ENCODE measurements around the gene ZNF462.

DNA sequence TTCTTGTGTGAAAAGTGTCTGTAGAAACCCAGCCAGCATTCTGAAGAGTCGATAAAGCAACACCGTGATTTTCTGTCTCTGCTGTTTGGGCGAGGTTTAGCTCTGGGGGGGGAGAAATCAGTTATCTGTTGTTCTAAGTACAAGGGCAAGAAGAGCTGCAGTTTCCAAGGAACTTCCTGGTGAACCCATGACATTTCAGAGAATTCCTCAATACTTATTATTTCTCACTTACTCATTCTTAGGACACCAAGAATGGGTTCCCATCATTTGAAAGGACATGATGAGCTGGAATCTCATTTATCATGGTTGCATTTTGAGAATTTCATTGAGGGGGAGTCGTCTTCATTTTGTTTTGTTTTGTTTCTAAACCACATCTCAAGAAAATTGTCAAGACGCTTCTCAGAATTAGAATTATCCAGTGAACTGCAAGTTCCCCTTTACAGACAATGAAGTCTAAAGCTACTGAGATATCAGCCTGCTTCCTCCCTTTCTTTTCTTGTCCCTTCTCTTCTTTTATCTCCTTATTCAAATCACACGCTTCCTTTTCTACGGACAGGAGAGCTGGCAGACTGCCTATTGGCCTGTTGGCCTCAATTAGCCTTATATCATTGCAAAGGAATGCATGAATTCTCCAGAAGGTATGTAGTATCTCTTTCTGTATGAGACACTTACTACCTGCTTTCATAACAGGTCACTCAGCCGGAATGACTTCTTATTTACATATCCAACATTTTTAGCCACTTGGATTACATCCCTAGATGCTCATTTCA, 53.7 kb downstream of the ZNF462 start:
- TF ChIP-seq ZNF274 (IDR thresholded peaks at IDR 0.05; ENCODE audit: low read depth, low read length) (no peak), YY1 (IDR thresholded peaks at IDR 0.05; ENCODE audit: insufficient read depth, insufficient read length) (no peak), SUZ12 (IDR thresholded peaks at IDR 0.05; ENCODE audit: extremely low read depth, insufficient read depth, insufficient read length) (no peak)
